SK-N-SH treated with all-trans-retinoic acid at 6 μM for 48 hours (cell line): ENCODE data around the gene BMP6.

Source experiments
- ATAC-seq: fragments of 200-7000 bp; cut with Tn5 transposase; 3 replicates; pipeline ENCODE4 v1.9.1; 2020; ENCODE audit warnings: mild to moderate bottlenecking, moderate library complexity
- ARNTL ChIP-seq: fragments of 450-650 bp; formaldehyde crosslinking; IDR thresholded peaks from 2 replicates; pipeline ENCODE4 v1.5.0; 2020; ENCODE audit warnings: low read depth, mild to moderate bottlenecking, moderate library complexity, borderline replicate concordance
- BACH2 ChIP-seq: fragments of 250-450 bp; sonication (Bioruptor Pico); IDR thresholded peaks from 2 replicates; pipeline ENCODE4 v1.9.0; 2021; ENCODE audit warnings: mild to moderate bottlenecking, borderline replicate concordance
- CSDC2 ChIP-seq: fragments of 250-450 bp; sonication (Bioruptor Pico); IDR thresholded peaks from 2 replicates; pipeline ENCODE4 v1.5.0; 2020; ENCODE audit warnings: mild to moderate bottlenecking, moderate library complexity
- ESRRG ChIP-seq: fragments of 250-450 bp; sonication (Bioruptor Pico); IDR thresholded peaks from 2 replicates; pipeline ENCODE4 v1.6.1; 2021; ENCODE audit warnings: mild to moderate bottlenecking
- GLIS3 ChIP-seq: fragments of 250-450 bp; sonication (Bioruptor Pico); IDR thresholded peaks from 2 replicates; pipeline ENCODE4 v1.5.0; 2020; ENCODE audit warnings: mild to moderate bottlenecking, moderate library complexity
- ISL1 ChIP-seq: fragments of 250-450 bp; sonication (Bioruptor Pico); IDR thresholded peaks from 2 replicates; pipeline ENCODE4 v2.1.2; 2022; ENCODE audit warnings: mild to moderate bottlenecking, moderate library complexity
- OSR1 ChIP-seq: fragments of 250-450 bp; sonication (Bioruptor Pico); IDR thresholded peaks from 2 replicates; pipeline ENCODE4 v1.8.0; 2022; ENCODE audit warnings: moderate library complexity, mild to moderate bottlenecking, inconsistent platforms
- PATZ1 ChIP-seq: fragments of 250-450 bp; sonication (Bioruptor Pico); IDR thresholded peaks from 2 replicates; pipeline ENCODE4 v1.8.0; 2020; ENCODE audit warnings: mild to moderate bottlenecking, moderate library complexity, borderline replicate concordance
- PPARA ChIP-seq: fragments of 250-450 bp; sonication (Bioruptor Pico); IDR thresholded peaks from 2 replicates; pipeline ENCODE4 v1.5.0; 2020; ENCODE audit warnings: mild to moderate bottlenecking, borderline replicate concordance
- RARB ChIP-seq: fragments of 250-450 bp; sonication (Bioruptor Pico); IDR thresholded peaks from 2 replicates; pipeline ENCODE4 v1.8.0; 2021; ENCODE audit warnings: mild to moderate bottlenecking, moderate library complexity
- TOX ChIP-seq: fragments of 250-450 bp; sonication (Bioruptor Pico); IDR thresholded peaks from 2 replicates; pipeline ENCODE4 v1.8.0; 2021; ENCODE audit warnings: mild to moderate bottlenecking, moderate library complexity, borderline replicate concordance
- ZC3H10 ChIP-seq: fragments of 250-450 bp; sonication (Bioruptor Pico); IDR thresholded peaks from 2 replicates; pipeline ENCODE4 v1.5.1; 2021; ENCODE audit warnings: mild to moderate bottlenecking, moderate library complexity
- ZFP3 ChIP-seq: fragments of 250-450 bp; sonication (Bioruptor Pico); IDR thresholded peaks from 2 replicates; pipeline ENCODE4 v1.5.0; 2020; ENCODE audit warnings: mild to moderate bottlenecking, moderate library complexity
- ZFP30 ChIP-seq: fragments of 450-650 bp; formaldehyde crosslinking; IDR thresholded peaks from 2 replicates; pipeline ENCODE4 v1.5.0; 2022; ENCODE audit warnings: mild to moderate bottlenecking, moderate library complexity
- ZNF565 ChIP-seq: fragments of 450-650 bp; formaldehyde crosslinking; conservative IDR thresholded peaks from 2 replicates; pipeline ENCODE4 v1.5.0; 2020; ENCODE audit warnings: low read depth, mild to moderate bottlenecking, moderate library complexity
- ZNF70 ChIP-seq: fragments of 450-650 bp; formaldehyde crosslinking; IDR thresholded peaks from 2 replicates; pipeline ENCODE4 v1.5.0; 2020; ENCODE audit warnings: mild to moderate bottlenecking, moderate library complexity
- TF ChIP-seq, protein P1 (sequence below): fragments of 250-450 bp; sonication (Bioruptor Pico); IDR thresholded peaks from 2 replicates; pipeline ENCODE4 v1.8.0; 2021; ENCODE audit warnings: low read depth, mild to moderate bottlenecking, moderate library complexity, borderline replicate concordance
- TF ChIP-seq, protein P2 (sequence below): fragments of 250-450 bp; sonication (Bioruptor Pico); IDR thresholded peaks from 2 replicates; pipeline ENCODE4 v1.5.0; 2020; ENCODE audit warnings: mild to moderate bottlenecking, moderate library complexity
- TF ChIP-seq, protein P3 (sequence below): fragments of 250-450 bp; sonication (Bioruptor Pico); IDR thresholded peaks from 2 replicates; pipeline ENCODE4 v1.5.1; 2020; ENCODE audit warnings: low read depth, mild to moderate bottlenecking, moderate library complexity

Gene BMP6

DNA sequence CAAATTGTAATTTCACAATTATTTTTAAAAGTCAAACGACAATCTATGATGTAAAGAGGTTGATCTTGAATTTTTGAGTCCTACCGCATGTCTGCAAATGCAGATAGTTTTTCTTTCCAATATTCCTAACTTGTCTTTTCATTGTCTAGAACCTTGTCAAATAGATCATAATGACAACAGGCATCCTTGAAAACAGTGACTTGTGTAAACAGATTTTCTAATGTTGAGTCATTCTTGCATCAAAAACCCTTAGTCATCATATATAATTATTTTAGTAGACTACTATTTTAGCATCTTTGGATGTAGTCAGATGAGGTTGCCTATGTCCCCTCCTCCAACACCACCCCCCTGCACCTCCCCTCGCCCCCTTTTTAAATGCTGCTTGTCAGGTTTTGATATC lies 43.8 kb downstream of the BMP6 start:
- TF ChIP-seq ZFP30 (CRISPR knock-in tag): no peak
- no peak for TF ChIP-seq ESRRG (CRISPR knock-in tag)
- TF ChIP-seq ZC3H10 (CRISPR knock-in tag): no peak
- TF ChIP-seq ZNF70 (CRISPR knock-in tag): no peak
- TF ChIP-seq ZFP3 (CRISPR knock-in tag): no peak
- TF ChIP-seq RARB (CRISPR knock-in tag): no peak

DNA sequence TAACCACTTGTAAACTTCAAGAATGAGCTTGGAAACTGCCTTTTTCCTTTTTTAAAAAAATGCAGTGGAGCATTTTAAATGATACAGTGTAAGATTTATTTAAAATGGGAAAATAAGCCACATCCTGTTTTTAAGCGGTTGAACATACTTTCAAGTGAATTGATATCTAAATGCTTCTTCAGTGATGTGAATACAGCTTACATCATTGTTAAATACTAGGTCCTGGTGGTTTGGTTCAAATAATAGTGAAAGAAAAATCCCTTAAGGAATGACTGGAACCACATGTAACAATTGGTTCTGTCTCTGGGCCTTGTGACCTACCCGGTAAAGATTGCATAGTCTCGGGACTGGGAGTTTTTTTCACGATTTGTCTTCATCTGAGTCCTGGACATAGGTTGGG lies 44.2 kb downstream of the BMP6 start:
- no peak for ATAC-seq

More for the DNA sequence above, 43.8 kb downstream of the BMP6 start:
- no peak for ATAC-seq

GRCh38 chr6:7770601-7771000 lies 44.7 kb downstream of the BMP6 start:
- no peak for ATAC-seq
- TF ChIP-seq ZC3H10 (CRISPR knock-in tag) (no peak), ARNTL (CRISPR knock-in tag) (no peak), PPARA (CRISPR knock-in tag) (no peak), ZNF565 (CRISPR knock-in tag) (no peak), TOX (CRISPR knock-in tag) (no peak), OSR1 (CRISPR knock-in tag) (no peak), BACH2 (CRISPR knock-in tag) (no peak), ZFP30 (CRISPR knock-in tag) (no peak)
- TF ChIP-seq, protein P1, sequence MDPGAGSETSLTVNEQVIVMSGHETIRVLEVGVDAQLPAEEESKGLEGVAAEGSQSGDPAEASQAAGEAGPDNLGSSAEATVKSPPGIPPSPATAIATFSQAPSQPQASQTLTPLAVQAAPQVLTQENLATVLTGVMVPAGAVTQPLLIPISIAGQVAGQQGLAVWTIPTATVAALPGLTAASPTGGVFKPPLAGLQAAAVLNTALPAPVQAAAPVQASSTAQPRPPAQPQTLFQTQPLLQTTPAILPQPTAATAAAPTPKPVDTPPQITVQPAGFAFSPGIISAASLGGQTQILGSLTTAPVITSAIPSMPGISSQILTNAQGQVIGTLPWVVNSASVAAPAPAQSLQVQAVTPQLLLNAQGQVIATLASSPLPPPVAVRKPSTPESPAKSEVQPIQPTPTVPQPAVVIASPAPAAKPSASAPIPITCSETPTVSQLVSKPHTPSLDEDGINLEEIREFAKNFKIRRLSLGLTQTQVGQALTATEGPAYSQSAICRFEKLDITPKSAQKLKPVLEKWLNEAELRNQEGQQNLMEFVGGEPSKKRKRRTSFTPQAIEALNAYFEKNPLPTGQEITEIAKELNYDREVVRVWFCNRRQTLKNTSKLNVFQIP (CRISPR knock-in tag): no peak
- TF ChIP-seq, all 23 proteins: peak for 0

More for the DNA sequence above, 44.2 kb downstream of the BMP6 start:
- TF ChIP-seq TOX (CRISPR knock-in tag) (no peak), PATZ1 (no peak), ZFP3 (CRISPR knock-in tag) (no peak), ZNF70 (CRISPR knock-in tag) (no peak), BACH2 (CRISPR knock-in tag) (no peak), RARB (CRISPR knock-in tag) (no peak), ISL1 (CRISPR knock-in tag) (no peak), CSDC2 (CRISPR knock-in tag) (no peak), ESRRG (CRISPR knock-in tag) (no peak), ZC3H10 (CRISPR knock-in tag) (no peak), PPARA (CRISPR knock-in tag) (no peak), GLIS3 (CRISPR knock-in tag) (no peak)
- TF ChIP-seq, protein P2, sequence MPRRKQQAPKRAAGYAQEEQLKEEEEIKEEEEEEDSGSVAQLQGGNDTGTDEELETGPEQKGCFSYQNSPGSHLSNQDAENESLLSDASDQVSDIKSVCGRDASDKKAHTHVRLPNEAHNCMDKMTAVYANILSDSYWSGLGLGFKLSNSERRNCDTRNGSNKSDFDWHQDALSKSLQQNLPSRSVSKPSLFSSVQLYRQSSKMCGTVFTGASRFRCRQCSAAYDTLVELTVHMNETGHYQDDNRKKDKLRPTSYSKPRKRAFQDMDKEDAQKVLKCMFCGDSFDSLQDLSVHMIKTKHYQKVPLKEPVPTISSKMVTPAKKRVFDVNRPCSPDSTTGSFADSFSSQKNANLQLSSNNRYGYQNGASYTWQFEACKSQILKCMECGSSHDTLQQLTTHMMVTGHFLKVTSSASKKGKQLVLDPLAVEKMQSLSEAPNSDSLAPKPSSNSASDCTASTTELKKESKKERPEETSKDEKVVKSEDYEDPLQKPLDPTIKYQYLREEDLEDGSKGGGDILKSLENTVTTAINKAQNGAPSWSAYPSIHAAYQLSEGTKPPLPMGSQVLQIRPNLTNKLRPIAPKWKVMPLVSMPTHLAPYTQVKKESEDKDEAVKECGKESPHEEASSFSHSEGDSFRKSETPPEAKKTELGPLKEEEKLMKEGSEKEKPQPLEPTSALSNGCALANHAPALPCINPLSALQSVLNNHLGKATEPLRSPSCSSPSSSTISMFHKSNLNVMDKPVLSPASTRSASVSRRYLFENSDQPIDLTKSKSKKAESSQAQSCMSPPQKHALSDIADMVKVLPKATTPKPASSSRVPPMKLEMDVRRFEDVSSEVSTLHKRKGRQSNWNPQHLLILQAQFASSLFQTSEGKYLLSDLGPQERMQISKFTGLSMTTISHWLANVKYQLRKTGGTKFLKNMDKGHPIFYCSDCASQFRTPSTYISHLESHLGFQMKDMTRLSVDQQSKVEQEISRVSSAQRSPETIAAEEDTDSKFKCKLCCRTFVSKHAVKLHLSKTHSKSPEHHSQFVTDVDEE: no peak
- TF ChIP-seq, protein P1 (CRISPR knock-in tag): no peak
- TF ChIP-seq, protein P3, sequence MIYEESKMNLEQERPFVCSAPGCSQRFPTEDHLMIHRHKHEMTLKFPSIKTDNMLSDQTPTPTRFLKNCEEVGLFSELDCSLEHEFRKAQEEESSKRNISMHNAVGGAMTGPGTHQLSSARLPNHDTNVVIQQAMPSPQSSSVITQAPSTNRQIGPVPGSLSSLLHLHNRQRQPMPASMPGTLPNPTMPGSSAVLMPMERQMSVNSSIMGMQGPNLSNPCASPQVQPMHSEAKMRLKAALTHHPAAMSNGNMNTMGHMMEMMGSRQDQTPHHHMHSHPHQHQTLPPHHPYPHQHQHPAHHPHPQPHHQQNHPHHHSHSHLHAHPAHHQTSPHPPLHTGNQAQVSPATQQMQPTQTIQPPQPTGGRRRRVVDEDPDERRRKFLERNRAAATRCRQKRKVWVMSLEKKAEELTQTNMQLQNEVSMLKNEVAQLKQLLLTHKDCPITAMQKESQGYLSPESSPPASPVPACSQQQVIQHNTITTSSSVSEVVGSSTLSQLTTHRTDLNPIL (CRISPR knock-in tag): no peak
- TF ChIP-seq, all 23 proteins: peak for 0
